ENCODE data around the gene MYO1F.

- TF ChIP-seq EZH2 (IDR thresholded peaks at IDR 0.05; ENCODE audit: insufficient read depth, poor library complexity, severe bottlenecking) (no peak), EZH2phosphoT487 (IDR thresholded peaks at IDR 0.05; ENCODE audit: insufficient read depth, low read depth) (no peak)
These were observed 40.7 kb upstream of the MYO1F start for GRCh38 chr19:8617984-8618383.
